Calu3 (cell line): ENCODE measurements around the gene USH2A. TPM values are rescaled to one million over a fixed set of nuclear protein-coding genes. Genes with fewer than 3 reads are reported as not detected.

Source experiments
- BruUV-seq: library from RNA; stranded (reverse); fragments of 400-500 nt; replicated peaks from 2 replicates; lab custom pipeline; 2021; lab: Mats Ljungman, UMichigan
- CTCF ChIA-PET: fragments of 300-600 bp; sonication (Branson Sonifier 250); formaldehyde crosslinking; loops from one replicate; lab custom pipeline; 2022; ENCODE audit warnings: antibody characterized with exemption; lab: Charles Lee
- DNase-seq: peaks from one replicate; pipeline ENCODE4 v3.0.0; 2022
- H3K27ac Mint-ChIP-seq: one replicate; pipeline ENCODE4 v1.8.0; 2022; ENCODE audit warnings: mixed read lengths; ENCODE audit not compliant: unreplicated experiment
- H3K27me3 Mint-ChIP-seq: one replicate; pipeline ENCODE4 v1.8.0; 2022; ENCODE audit warnings: mixed read lengths; ENCODE audit not compliant: unreplicated experiment
- H3K36me3 Mint-ChIP-seq: one replicate; pipeline ENCODE4 v1.8.0; 2022; ENCODE audit warnings: mild to moderate bottlenecking, moderate library complexity, mixed read lengths; ENCODE audit not compliant: insufficient read depth, unreplicated experiment
- H3K4me1 Mint-ChIP-seq: one replicate; pipeline ENCODE4 v1.8.0; 2022; ENCODE audit warnings: mild to moderate bottlenecking, low read depth, mixed read lengths; ENCODE audit not compliant: unreplicated experiment
- H3K4me3 Mint-ChIP-seq: one replicate; pipeline ENCODE4 v1.8.0; 2022; ENCODE audit warnings: mild to moderate bottlenecking, low read depth, moderate library complexity, mixed read lengths; ENCODE audit not compliant: unreplicated experiment
- H3K9me3 Mint-ChIP-seq: one replicate; pipeline ENCODE4 v1.8.0; 2022; ENCODE audit warnings: low read depth, mixed read lengths; ENCODE audit not compliant: unreplicated experiment
- CTCF ChIP-seq: fragments of 200-600 bp; IDR thresholded peaks from one replicate; pipeline ENCODE4 v1.8.0; 2022; ENCODE audit warnings: antibody characterized with exemption; ENCODE audit not compliant: unreplicated experiment
- intact Hi-C: fragments of 100-400 bp; cut with micrococcal nuclease; formaldehyde crosslinking; loops from one replicate; pipeline ENCODE4 v1.10.0; 2022; ENCODE audit not compliant: unreplicated experiment
- total RNA-seq: library from RNA; stranded (reverse); gene quantifications from 2 replicates; pipeline ENCODE4 v1.2.3, GENCODE V29; 2022

The USH2A gene
- total RNA-seq, 1 experiment from 2014 or later, result not detected

GRCh38 chr1:215987092-215987875 lies 436.0 kb downstream of the USH2A start:
- Mint-ChIP-seq H3K27me3 (no peaks in the 10 kb centered on the region), H3K4me1 (peaks cover 25% of the 10 kb centered on the region), H3K9me3 (peaks cover under 1% of the 10 kb centered on the region), H3K4me3 (no peak overlapping the region), H3K36me3 (no peaks in the 10 kb centered on the region), H3K27ac (peak overlapping the region; percentile 46)
- no peak for DNase-seq
- BruUV-seq, result no TSS peak
- no peak for TF ChIP-seq CTCF
- intact Hi-C loops, result loop anchor here (2.0 kb wide), 1 partner anchor 304 kb away; no protein-coding TSS in a partner anchor
- CTCF ChIA-PET, result interaction anchor here (0.6 to 1.9 kb wide), 4 partner anchors 10 to 234 kb away, joined by 3 to 7 read pairs (median 5); no protein-coding TSS in a partner anchor

- no peak for DNase-seq
- Mint-ChIP-seq H3K9me3 (peaks cover 5% of the 10 kb centered on the region), H3K4me3 (no peak overlapping the region), H3K27me3 (no peaks in the 10 kb centered on the region), H3K27ac (no peak overlapping the region), H3K4me1 (peaks cover 25% of the 10 kb centered on the region), H3K36me3 (no peaks in the 10 kb centered on the region)
- CTCF ChIA-PET, result interaction anchor here (1.7 to 1.9 kb wide), 2 partner anchors 17 to 23 kb away, joined by 3 to 5 read pairs; no protein-coding TSS in a partner anchor
- intact Hi-C loops, result loop anchor here (2.0 kb wide), 1 partner anchor 304 kb away; no protein-coding TSS in a partner anchor
- no TSS peak for BruUV-seq
- no peak for TF ChIP-seq CTCF
These were observed 436.8 kb downstream of the USH2A start for GRCh38 chr1:215986401-215986800.

GRCh38 chr1:215983680-215984079 lies 439.6 kb downstream of the USH2A start:
- BruUV-seq, result no TSS peak
- Mint-ChIP-seq H3K27me3 (no peaks in the 10 kb centered on the region), H3K4me3 (no peak overlapping the region), H3K9me3 (peaks cover 8% of the 10 kb centered on the region), H3K27ac (no peak overlapping the region), H3K4me1 (peaks cover 25% of the 10 kb centered on the region), H3K36me3 (no peaks in the 10 kb centered on the region)
- CTCF ChIA-PET, result no interaction called here
- no peak for DNase-seq
- no peak for TF ChIP-seq CTCF
- intact Hi-C loops, result no loop called here

DNA sequence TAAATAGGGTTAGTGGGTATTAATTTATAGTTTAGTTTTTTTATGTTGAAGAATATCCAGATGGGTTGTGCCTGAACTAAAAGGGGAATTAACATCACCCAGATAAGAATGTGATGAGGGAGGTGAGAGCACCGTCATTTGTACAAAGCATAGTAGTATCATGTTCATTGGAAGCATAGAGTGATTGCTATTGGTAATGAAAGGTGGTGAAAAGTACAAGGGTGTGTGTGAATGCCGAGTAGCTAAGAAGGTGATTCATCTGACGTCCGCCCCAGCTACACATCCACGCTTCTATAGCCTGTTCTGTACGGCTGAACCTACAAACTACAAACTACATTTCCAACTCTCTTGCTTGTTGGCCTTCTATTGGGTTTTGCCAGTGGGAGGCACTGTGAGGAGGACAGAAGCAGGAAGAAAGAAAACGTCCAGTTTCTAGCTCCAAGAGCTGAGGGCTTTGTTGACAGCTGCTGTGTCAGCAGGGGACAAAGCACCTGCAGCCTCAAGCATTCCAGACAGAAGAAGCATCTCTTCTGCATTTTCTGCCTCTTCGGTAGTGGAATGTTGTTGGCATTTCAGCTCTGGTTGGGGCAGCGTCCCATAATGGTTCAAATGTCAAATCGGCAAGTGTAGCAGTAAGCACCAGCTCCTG lies 451.3 kb downstream of the USH2A start:
- Mint-ChIP-seq H3K36me3 (no peaks in the 10 kb centered on the region), H3K9me3 (no peaks in the 10 kb centered on the region), H3K27me3 (no peaks in the 10 kb centered on the region), H3K4me1 (peaks cover 18% of the 10 kb centered on the region), H3K4me3 (no peak overlapping the region), H3K27ac (no peak overlapping the region)
- BruUV-seq, result no TSS peak
- no peak for DNase-seq
- TF ChIP-seq CTCF, result no peak
- intact Hi-C loops, result no loop called here
- CTCF ChIA-PET, result no interaction called here
